ENCODE data around the gene RNF38.
"Not testable (repeated sequence)": the region's sequence is repeated elsewhere in the genome, so short reads cannot be mapped to it uniquely, and the experiment has no call there.

Gene RNF38

GRCh38 chr9:36399980-36400331, at the start of gene RNF38:
RNF38 (minus strand) TSS chr9:36400269; CDS start chr9:36400108, 161 bp downstream.
- no peak for DNase-seq

DNA sequence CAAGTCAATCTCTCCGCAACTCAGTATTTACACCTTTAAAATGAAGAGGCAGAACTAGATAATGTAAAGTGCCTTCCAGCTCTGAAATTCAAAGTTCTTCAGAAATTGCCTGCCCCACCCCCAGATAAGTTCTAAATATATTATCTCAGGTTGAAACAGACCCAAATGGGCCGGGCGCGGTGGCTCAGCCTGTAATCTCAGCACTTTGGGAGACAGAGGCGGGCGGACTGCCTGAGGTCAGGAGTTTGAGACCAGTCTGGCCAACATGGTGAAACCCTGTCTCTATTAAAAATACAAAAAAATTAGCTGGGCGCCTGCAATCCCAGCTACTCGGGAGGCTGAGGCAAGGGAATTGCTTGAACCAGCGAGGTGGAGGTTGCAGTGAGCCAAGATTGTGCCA, 48.5 kb upstream of the RNF38 start:
- DNase-seq = not testable (repeated sequence)

DNA sequence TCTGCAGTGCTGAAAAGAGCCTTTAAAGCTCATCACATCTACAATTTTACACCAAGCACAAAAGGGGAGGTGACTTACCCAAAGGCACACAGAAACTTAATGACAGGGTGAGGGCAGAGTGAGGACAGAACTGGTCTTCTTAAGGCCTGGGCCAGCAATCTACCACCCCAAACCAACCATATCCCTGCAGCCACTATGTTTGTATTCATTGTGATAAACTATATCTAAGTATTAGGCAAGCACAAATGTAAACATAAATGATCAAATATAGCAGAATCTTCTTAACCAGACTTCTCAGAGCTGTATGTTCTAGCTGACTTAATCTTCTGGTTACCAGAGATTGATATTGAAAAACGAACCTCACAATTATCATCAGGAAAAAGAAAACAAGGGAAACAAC, 47.9 kb upstream of the RNF38 start:
- no peak for DNase-seq

DNA sequence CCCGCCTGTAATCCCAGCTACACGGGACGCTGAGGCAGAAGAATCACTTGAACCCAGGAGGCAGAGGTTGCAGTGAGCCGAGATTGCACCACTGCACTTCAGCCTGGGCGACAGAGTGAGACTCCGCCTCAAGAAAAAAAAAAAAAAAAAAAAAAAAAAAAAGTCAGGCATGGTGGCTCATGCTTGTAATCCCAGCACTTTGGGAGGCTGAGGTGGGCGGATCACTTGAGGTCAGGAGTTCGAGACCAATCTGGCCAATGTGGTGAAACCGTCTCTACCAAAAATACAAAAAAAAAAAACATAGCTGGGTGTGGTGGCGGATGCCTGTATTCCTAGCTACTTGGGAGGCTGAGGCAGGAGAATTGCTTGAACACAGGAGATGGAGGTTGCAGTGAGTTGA, 46.6 kb upstream of the RNF38 start:
- not testable (repeated sequence) for DNase-seq

DNA sequence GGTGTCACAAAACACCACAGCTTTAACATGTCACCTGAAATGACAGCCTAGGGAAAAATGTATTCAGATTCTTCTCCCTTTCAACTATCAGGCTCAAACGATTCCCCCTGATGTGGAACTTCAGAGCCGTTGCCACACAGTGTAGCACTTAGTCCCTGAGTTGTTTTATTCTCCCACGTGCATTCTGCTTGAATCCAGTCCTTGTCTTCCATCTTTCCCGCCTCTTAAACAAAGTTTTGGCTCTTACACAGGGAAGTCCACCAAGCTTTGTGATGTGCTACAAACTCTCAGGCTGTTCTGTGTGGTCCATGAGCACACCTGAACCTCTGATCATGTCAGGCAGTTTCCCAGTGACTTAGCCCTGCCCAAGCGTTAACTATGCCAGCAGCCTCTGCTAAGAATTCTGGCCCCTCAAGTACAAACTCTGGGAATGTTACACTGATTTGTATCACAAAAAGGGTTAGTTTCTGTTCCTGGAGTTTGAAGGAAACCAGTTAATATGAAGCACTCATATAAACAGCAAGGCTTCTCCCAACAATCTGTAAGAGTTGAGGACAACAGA, 45.8 kb upstream of the RNF38 start:
- DNase-seq = no peak

DNA sequence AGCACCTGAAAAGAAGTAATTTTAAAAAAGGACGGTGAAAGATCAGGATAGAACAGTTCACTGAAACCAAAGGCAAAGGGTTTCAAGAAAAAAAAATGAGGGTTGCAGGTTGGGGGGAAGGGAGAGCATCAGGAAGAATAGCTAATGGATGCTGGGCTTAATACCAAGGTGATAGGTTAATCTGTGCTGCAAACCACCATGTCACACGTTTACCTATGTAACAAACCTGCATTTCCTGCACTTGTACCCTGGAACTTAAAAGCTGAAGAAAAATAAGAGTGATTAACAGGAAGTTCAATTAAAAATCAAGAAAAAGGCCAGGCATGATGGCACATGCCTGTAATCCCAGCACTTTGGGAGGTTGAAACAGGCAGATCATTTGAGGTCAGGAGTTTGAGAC, 44.1 kb upstream of the RNF38 start:
- no peak for DNase-seq

DNA sequence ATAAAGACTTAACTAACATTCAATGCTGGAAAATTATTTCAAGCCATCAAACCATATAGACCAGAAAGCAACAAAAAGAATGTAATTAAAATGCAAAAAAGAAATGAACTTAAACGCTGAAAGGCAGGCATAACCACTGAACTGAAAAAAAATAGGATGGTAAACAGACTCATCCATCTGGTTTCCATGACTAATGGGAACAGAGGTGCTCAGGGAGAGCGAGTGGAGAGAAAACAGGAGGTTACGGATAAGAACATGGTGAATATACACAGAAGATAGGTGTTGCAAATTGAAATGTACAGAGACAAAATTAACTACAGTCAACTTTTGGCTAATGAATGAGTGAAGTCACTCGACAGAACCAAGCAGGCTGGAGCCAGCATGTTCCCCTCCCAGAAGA, 43.5 kb upstream of the RNF38 start:
- no peak for DNase-seq

DNA sequence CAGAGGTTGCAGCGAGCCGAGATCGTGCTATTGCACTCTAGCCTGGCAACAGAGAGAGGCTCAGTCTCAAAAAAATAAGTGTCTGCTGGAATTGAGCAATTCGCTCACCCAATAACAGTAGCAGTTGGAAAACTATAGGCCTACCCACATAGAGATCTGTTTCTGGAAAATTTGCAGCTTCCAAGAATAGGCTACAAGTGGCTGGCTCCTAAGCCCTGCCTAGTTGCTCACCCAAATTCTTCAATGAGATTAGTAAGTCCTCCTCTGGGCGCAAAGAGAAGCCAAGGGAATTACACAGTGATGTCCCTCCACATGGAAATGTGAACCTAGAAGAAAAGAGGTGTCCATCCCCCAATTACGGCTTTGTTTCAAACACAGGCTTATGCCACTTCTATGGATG, 42.6 kb upstream of the RNF38 start:
- DNase-seq = no peak

- DNase-seq = no peak
These were observed 41.9 kb upstream of the RNF38 start for GRCh38 chr9:36441966-36442365.

- no peak for DNase-seq
These were observed 38.6 kb upstream of the RNF38 start for GRCh38 chr9:36438536-36439236.

DNA sequence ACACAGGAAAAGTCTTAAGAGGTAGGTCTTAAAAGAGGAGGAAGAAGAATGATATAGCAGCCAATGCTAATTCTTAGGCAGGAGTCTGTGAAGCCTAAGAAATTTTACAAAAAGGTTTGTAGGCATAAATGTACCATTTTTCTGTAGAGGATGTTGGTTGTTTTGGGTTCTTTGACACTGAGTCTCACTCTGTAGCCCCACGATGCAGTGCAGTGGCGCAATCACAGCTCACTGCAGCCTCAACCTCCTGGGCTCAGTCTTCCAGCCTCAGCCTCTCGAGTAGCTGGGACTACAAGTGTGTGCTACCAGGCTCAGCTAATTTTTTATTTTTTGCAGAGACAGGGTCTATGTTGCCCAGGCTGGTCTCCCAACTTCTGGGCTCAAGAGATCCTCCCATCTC, 37.7 kb upstream of the RNF38 start:
- no peak for DNase-seq

DNA sequence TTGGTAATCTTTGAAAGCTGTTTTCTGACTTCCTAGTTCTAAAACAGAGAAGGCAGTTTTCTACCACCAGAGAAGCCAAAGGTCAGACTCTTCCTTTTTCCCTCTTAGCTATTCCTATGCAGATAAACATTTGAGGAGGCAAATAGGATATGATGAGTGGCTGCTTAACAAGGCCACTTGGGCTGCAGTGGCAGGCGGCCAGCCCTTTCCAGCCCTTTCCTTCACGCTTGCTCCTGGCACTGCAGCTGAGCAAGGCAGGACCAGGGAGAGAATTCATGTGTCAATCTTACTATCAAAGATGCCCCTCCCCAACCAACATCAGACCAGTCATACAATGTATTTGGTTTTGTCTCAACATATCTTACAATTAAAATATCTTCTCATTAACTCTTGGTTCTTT, 36.8 kb upstream of the RNF38 start:
- no peak for DNase-seq

DNA sequence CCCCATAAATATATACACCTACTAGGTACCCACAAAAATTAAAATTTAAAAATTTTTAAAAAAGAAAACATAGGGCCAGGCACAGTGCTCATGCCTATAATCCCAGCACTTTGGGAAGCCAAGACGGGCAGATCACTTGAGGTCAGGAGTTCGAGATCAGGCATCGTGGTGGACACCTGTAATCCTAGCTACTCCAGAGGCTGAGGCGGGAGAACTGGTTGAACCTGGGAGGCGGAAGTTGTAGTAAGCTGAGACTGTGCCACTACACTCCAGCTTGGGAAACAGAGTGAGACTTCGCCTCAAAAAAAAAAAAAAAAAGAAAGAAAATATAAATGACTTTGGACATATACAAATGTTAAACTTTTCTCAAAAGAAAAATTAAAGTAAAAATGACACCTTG, 33.3 kb upstream of the RNF38 start:
- DNase-seq = no peak

DNA sequence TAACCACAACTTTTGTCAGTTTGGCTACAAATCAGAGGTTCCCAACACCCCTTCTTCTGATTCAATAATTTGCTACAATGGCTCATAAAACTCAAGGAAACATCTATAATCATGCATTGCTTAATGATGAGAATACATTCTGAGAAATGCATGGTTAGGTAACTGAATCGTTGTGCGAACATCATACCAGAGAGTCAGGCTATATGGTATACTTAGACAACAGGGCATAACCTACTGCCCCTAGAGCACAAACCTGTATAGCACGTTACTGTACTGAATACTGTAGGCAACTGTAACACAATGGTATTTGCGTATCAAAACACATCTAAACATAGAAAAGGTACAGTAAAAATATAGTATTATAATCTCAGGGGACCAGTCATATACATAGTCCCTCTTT, 31.0 kb upstream of the RNF38 start:
- DNase-seq = no peak

DNA sequence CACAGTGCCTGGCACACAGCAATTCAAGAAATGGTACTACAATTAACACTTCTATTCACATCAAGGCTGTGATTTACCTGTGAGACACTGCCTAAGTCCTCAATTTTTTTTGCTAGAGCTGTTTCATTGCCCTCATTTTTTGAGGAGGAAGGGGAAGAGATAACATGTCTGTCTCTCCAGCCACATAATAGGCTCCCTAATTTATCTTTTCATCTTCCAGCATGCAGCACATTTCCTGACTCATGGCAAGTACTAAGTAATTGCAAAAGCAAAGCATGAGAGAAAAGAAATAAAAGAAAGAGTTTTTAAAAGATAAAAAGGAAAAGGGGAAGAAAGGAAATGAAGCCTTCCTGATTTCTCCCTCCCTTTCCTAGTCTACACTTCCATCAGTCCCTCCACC, 26.9 kb upstream of the RNF38 start:
- DNase-seq = no peak

DNA sequence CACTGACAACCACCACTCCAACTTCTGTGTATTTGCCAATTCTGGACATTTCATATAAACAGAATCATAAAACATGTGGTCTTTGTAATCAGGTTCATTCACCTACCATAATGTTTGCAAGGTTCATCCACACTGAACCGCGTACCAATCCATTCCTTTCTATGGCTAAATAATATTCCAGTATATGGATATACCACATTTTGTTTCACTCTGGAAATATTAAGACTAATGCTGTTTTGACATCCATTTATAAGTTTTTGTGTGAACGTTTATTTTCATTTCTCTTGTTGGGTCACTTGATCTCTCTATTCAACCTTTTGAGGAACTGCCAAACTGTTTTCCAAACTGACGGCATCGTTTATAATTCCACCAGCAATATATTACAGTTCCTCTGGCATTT, 26.3 kb upstream of the RNF38 start:
- no peak for DNase-seq

- no peak for DNase-seq
These were observed 24.4 kb upstream of the RNF38 start for GRCh38 chr9:36424289-36425055.

GRCh38 chr9:36423206-36423605, 23.1 kb upstream of the RNF38 start:
- no peak for DNase-seq

- no peak for DNase-seq
These were observed 16.8 kb upstream of the RNF38 start for GRCh38 chr9:36416890-36417289.

DNA sequence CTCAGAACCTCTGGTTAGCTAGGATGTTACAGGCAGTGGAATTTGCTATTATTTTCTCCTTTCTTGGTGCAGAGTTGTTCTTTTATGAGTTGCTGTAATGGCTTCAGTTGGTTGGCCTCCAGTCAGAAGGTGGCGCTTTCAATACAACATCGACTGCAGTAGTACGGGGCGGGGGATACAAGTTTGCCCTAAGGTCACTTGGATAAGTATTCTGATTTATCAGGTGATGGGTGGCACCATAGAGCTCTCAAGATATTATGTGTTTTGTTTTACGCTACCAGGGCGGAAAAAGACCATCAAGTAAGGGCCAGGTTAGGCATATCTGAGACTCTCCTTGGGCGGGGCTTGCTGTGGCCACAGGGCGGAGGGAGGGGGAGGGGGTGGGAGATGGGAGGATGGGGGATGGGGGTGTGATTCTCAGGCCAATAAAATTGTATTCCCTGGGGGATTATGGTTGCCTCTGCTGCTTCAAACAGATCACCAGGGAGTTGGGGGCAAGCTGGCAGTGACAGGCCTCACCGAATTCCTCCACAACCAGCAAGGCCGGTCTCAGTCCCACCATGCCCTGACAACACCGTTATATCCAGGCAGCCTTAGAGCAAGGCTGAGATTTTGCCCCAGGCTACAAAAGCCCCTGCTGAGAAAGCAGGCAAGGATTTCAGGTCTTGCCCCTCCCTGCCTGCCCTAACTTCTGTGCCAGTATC, 15.9 kb upstream of the RNF38 start:
- DNase-seq = no peak

DNA sequence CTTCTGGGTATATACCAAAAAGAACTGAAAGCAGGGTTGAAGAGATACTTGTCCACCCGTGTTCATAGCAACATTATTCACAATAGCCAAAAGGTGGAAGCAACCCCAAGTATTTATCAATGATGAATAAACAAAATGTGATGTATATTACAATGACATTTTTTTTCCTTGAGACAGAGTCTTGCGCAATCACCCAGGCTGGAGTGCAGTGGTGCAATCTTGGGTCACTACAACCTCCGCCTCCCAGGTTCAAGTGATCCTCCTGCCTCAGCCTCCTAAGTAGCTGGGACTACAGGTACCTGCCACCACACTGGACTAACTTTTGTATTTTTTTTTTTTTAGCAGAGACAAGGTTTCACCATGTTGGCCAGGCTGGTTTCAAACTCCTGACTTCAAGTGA, 11.3 kb upstream of the RNF38 start:
- not testable (repeated sequence) for DNase-seq

DNA sequence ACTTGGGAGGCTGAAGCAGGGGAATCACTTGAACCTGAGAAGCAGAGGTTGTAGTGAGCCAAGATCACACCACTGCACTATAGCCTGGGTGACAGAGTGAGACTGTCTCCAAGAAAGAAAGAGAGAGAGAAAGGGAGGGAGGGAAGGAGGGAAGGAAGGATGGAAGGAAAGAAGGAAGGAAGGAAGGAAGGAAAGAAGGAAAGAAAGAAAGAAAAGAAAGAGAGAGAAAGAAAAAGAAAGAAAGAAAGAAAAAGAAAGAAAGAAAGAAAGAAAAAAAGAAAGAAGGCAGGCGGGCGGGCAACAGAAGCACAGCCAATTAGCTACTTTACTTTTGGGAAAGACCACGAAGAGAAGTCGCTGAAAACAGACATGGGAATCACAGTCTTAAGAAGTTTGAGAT, 9.0 kb upstream of the RNF38 start:
- not testable (repeated sequence) for DNase-seq

DNA sequence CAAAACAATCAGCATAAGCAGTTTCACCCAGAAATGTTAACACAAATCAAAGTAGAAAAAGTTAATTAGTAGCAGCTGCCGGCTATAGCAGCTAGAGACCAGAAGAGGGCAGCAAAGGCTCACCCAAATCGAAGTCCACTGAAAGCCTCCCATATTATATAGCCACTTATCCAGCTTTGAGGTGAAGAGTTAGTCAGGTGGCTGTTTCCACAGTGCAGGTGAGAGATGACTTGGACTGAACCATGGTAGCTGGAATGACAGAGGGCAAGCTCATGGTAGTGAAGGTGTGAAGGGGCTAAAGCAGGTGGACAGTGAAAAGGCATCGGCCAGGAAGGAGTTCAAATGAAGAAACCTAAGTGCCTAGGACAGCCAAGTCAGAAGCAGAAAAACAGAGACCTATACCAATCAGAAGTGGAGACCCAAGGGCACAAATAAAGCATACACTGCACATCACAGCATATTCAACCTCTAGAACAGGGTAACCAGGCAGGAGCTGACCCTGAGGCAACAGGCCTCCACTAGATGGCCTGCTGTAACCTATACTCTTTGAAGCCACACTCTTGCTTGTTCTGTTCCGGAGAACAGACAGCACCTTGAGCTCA, 7.2 kb upstream of the RNF38 start:
- no peak for DNase-seq

All from SIG-M5 (cell line).